Neural progenitor cell (in vitro differentiated cells): Measurements from ENCODE around the gene ZNF292. TPM values are rescaled to one million over a fixed set of nuclear protein-coding genes. Genes with fewer than 3 reads are reported as not detected.

Source experiments
- DNase-seq: peaks from one replicate; pipeline ENCODE4 v3.0.0-alpha.2; 2016; ENCODE audit warnings: low spot score
- H2AFZ ChIP-seq: fragments of 200-600 bp; sonication (generic); replicated peaks from 2 replicates; pipeline ENCODE4 v1.6.1; 2016; ENCODE audit warnings: antibody characterized with exemption
- H3F3A ChIP-seq: fragments of 200-600 bp; sonication (generic); 2 replicates; pipeline ENCODE4 v1.6.1; 2016; ENCODE audit warnings: antibody characterized with exemption, low read depth
- H3K27ac ChIP-seq: fragments of 200-600 bp; sonication (generic); 2 replicates; pipeline ENCODE4 v1.5.1; 2016; ENCODE audit warnings: mild to moderate bottlenecking
- H3K27me3 ChIP-seq: fragments of 200-600 bp; sonication (generic); 2 replicates; pipeline ENCODE4 v1.6.1; 2016; ENCODE audit warnings: mild to moderate bottlenecking, moderate library complexity
- H3K36me3 ChIP-seq: fragments of 200-600 bp; sonication (generic); 2 replicates; pipeline ENCODE4 v1.5.1; 2016
- H3K4me1 ChIP-seq: fragments of 200-600 bp; sonication (generic); 2 replicates; pipeline ENCODE4 v1.6.1; 2016; ENCODE audit warnings: mixed run types
- H3K4me2 ChIP-seq: fragments of 200-600 bp; sonication (generic); 2 replicates; pipeline ENCODE4 v1.6.1; 2016
- H3K4me3 ChIP-seq: fragments of 200-600 bp; sonication (generic); 2 replicates; pipeline ENCODE4 v1.5.1; 2016
- H3K79me2 ChIP-seq: fragments of 200-600 bp; sonication (generic); 2 replicates; pipeline ENCODE4 v1.6.1; 2016; ENCODE audit warnings: low read depth
- H3K9ac ChIP-seq: fragments of 200-600 bp; sonication (generic); 2 replicates; pipeline ENCODE4 v1.6.1; 2016
- H3K9me3 ChIP-seq: fragments of 200-600 bp; sonication (generic); 2 replicates; pipeline ENCODE4 v1.5.1; 2016; ENCODE audit warnings: low read depth
- H4K20me1 ChIP-seq: fragments of 200-600 bp; sonication (generic); 2 replicates; pipeline ENCODE4 v1.6.1; 2016; ENCODE audit warnings: low read depth
- H3K27ac Mint-ChIP-seq: 3 replicates; pipeline ENCODE4 v1.8.0; 2021; ENCODE audit warnings: mixed read lengths
- H3K27me3 Mint-ChIP-seq: 2 replicates; pipeline ENCODE4 v1.8.0; 2022; ENCODE audit warnings: low read depth, mild to moderate bottlenecking, inconsistent platforms, moderate library complexity, mixed read lengths; ENCODE audit not compliant: insufficient read depth
- H3K36me3 Mint-ChIP-seq: 3 replicates; pipeline ENCODE4 v1.8.0; 2021; ENCODE audit warnings: mixed read lengths
- H3K4me1 Mint-ChIP-seq: 3 replicates; pipeline ENCODE4 v1.8.0; 2021; ENCODE audit warnings: mixed read lengths
- H3K4me3 Mint-ChIP-seq: 3 replicates; pipeline ENCODE4 v1.8.0; 2021; ENCODE audit warnings: mild to moderate bottlenecking, moderate library complexity, mixed read lengths
- H3K9me3 Mint-ChIP-seq: 3 replicates; pipeline ENCODE4 v1.8.0; 2020; ENCODE audit warnings: mixed read lengths
- EZH2 ChIP-seq: fragments of 200-600 bp; sonication (generic); IDR thresholded peaks from 2 replicates; pipeline ENCODE4 v1.6.1; 2017; ENCODE audit warnings: antibody characterized with exemption, mild to moderate bottlenecking, moderate library complexity
- EZH2phosphoT487 ChIP-seq: fragments of 200-600 bp; sonication (generic); IDR thresholded peaks from 2 replicates; pipeline ENCODE4 v1.6.1; 2017; ENCODE audit warnings: antibody characterized with exemption
- total RNA-seq: library from RNA; depleted of rRNA; stranded (reverse); fragments of >200 nt; gene quantifications from 2 replicates; pipeline ENCODE4 v1.2.3, GENCODE V29; 2015; ENCODE audit warnings: low replicate concordance
- TF ChIP-seq, protein P1 (sequence below): fragments of 200-600 bp; sonication (generic); IDR thresholded peaks from 2 replicates; pipeline ENCODE4 v1.5.1; 2017; ENCODE audit warnings: antibody characterized with exemption, mild to moderate bottlenecking

Gene ZNF292
- total RNA-seq, 1 donor from 2014 or later, result 66.8 TPM

DNA sequence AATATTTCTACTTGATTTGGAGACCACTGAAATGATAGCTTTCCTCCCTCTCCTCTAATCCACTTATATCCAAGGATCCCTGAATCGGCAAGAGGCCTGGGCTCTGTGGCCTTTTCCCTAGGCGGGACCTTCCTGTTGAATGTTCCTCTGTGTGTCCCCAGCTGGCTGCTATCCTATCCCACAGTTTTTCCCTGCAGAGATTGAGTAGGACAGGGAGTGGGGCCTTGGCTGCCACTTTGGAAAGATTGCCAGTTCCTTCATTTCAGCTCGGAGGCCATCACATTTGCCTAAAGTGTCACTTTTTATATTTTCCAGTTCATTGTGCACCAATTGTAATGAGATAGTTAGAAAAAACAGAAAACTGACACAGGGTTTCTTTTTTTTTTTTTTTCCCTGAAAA lies 128.1 kb downstream of the ZNF292 start:
- Histone ChIP-seq H3K79me2 (no peaks in the 10 kb centered on the region), H4K20me1 (no peaks in the 10 kb centered on the region), H3K27me3 (no peaks in the 10 kb centered on the region), H3K4me1 (peaks cover 6% of the 10 kb centered on the region), H3K4me2 (no peak overlapping the region), H3K4me3 (no peak overlapping the region), H3K36me3 (no peaks in the 10 kb centered on the region), H2AFZ (no peak overlapping the region), H3K9me3 (no peaks in the 10 kb centered on the region), H3F3A (no peaks in the 10 kb centered on the region), H3K9ac (no peak overlapping the region), H3K27ac (no peak overlapping the region)
- Mint-ChIP-seq H3K4me3 (no peak overlapping the region), H3K27ac (no peak overlapping the region), H3K9me3 (no peaks in the 10 kb centered on the region), H3K27me3 (no peaks in the 10 kb centered on the region), H3K36me3 (no peaks in the 10 kb centered on the region), H3K4me1 (no peaks in the 10 kb centered on the region)
- DNase-seq, result no peak
- TF ChIP-seq EZH2phosphoT487 (no peak), EZH2 (no peak)
- TF ChIP-seq, protein P1, sequence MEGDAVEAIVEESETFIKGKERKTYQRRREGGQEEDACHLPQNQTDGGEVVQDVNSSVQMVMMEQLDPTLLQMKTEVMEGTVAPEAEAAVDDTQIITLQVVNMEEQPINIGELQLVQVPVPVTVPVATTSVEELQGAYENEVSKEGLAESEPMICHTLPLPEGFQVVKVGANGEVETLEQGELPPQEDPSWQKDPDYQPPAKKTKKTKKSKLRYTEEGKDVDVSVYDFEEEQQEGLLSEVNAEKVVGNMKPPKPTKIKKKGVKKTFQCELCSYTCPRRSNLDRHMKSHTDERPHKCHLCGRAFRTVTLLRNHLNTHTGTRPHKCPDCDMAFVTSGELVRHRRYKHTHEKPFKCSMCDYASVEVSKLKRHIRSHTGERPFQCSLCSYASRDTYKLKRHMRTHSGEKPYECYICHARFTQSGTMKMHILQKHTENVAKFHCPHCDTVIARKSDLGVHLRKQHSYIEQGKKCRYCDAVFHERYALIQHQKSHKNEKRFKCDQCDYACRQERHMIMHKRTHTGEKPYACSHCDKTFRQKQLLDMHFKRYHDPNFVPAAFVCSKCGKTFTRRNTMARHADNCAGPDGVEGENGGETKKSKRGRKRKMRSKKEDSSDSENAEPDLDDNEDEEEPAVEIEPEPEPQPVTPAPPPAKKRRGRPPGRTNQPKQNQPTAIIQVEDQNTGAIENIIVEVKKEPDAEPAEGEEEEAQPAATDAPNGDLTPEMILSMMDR, result no peak

DNA sequence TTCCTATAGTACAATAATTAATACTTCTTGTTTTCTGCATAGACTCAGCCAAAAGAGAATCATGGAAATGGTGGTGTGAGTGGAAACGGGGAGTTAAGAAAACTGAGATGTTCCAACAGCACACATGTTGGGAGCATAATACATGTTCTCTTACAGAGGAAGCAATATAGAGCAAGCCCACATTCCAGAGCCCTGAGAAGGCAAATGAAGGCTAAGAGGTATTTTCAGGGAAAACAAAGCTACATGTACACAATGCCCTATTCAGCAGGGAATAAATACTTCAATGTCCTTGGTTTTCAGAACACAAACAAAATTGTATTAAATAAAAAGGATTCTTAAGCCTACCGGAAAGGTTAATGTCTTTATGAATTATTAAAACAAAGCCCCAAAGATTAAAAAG lies 131.9 kb downstream of the ZNF292 start:
- no peak overlapping the region for H2AFZ ChIP-seq
- H3K4me1 ChIP-seq, result peaks cover 6% of the 10 kb centered on the region
- H3K9ac ChIP-seq, result no peak overlapping the region
- no peaks in the 10 kb centered on the region for H3K9me3 ChIP-seq
- no peaks in the 10 kb centered on the region for H3F3A ChIP-seq
- H3K27me3 ChIP-seq, result no peaks in the 10 kb centered on the region
- Mint-ChIP-seq H3K27me3 (no peaks in the 10 kb centered on the region), H3K27ac (no peak overlapping the region), H3K4me1 (no peaks in the 10 kb centered on the region), H3K4me3 (no peak overlapping the region), H3K36me3 (no peaks in the 10 kb centered on the region), H3K9me3 (no peaks in the 10 kb centered on the region)
- H3K4me2 ChIP-seq, result no peak overlapping the region
- no peak for DNase-seq
- no peak overlapping the region for H3K4me3 ChIP-seq
- no peak overlapping the region for H3K27ac ChIP-seq
- H4K20me1 ChIP-seq, result no peaks in the 10 kb centered on the region
- no peaks in the 10 kb centered on the region for H3K79me2 ChIP-seq
- TF ChIP-seq EZH2phosphoT487 (no peak), EZH2 (no peak)
- TF ChIP-seq, protein P1, result no peak
- H3K36me3 ChIP-seq, result no peaks in the 10 kb centered on the region

DNA sequence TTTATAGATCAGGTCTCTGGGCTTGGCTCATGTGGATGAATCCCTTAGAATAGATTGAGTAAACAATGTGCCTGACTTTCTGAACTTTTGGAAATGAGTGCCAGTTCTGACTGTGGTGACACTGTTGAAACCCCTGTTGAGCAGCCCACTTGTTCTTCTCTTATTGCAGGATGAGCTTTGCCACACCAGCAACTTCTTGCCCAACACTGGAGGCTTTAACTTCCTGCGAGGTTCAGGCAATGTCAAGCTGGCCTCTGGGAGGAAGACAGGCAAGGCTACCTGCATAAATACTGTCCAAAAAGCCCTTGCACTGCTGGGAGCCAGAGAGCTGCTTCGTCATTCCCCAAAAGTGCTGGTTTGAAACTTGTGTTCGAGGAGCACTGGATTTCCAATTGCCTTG lies 134.2 kb downstream of the ZNF292 start:
- Histone ChIP-seq H3K4me3 (no peak overlapping the region), H3K9me3 (no peaks in the 10 kb centered on the region), H3K36me3 (no peaks in the 10 kb centered on the region), H3K27ac (no peak overlapping the region), H2AFZ (no peak overlapping the region), H3K27me3 (no peaks in the 10 kb centered on the region), H3K4me2 (no peak overlapping the region), H3K9ac (no peak overlapping the region), H4K20me1 (no peaks in the 10 kb centered on the region), H3K79me2 (no peaks in the 10 kb centered on the region), H3F3A (no peaks in the 10 kb centered on the region), H3K4me1 (no peaks in the 10 kb centered on the region)
- Mint-ChIP-seq H3K27ac (no peak overlapping the region), H3K4me3 (no peak overlapping the region), H3K4me1 (no peaks in the 10 kb centered on the region), H3K9me3 (no peaks in the 10 kb centered on the region), H3K36me3 (no peaks in the 10 kb centered on the region), H3K27me3 (no peaks in the 10 kb centered on the region)
- no peak for TF ChIP-seq EZH2phosphoT487
- no peak for TF ChIP-seq EZH2
- TF ChIP-seq, protein P1, result no peak
- DNase-seq, result no peak
